ENCODE data around the gene MAGI2.

- no peak for TF ChIP-seq CTCF (conservative IDR thresholded peaks at IDR 0.05; ENCODE audit: low read length)
- no peak for TF ChIP-seq EZH2phosphoT487 (IDR thresholded peaks at IDR 0.05; ENCODE audit: borderline replicate concordance, low read depth, low read length)
Measured at GRCh38 chr7:79296553-79297320, 156.7 kb downstream of the MAGI2 start.
